PFSK-1 (cell line): Measurements from ENCODE around the gene SNTB2.

Source experiments
- SIN3A ChIP-seq: IDR thresholded peaks from 2 replicates; pipeline ENCODE4 v1.6.1; 2012; ENCODE audit warnings: mild to moderate bottlenecking, low read length, moderate library complexity, borderline replicate concordance; ENCODE audit not compliant: insufficient read depth
- TAF1 ChIP-seq: IDR thresholded peaks from 2 replicates; pipeline ENCODE4 v1.6.1; 2012; ENCODE audit warnings: low read length, control low read depth, borderline replicate concordance; ENCODE audit not compliant: insufficient read depth

GRCh38 chr16:69350536-69351133, 163.7 kb downstream of the SNTB2 start:
- no peak for TF ChIP-seq TAF1
- TF ChIP-seq SIN3A: no peak
